Measurements from ENCODE around the gene CPED1.

CPED1 gene

GRCh38 chr7:120949393-120949911 is 39.1 kb upstream of the CPED1 start:
- no peak for TF ChIP-seq PPARA (CRISPR knock-in tag; IDR thresholded peaks at IDR 0.05; ENCODE audit: borderline replicate concordance)
- TF ChIP-seq ZC3H10 (CRISPR knock-in tag; IDR thresholded peaks at IDR 0.05): no peak
- TF ChIP-seq CSRNP3 (CRISPR knock-in tag; IDR thresholded peaks at IDR 0.05): no peak
- no peak for TF ChIP-seq CSDC2 (CRISPR knock-in tag; IDR thresholded peaks at IDR 0.05)
- no peak for TF ChIP-seq TSHZ2 (CRISPR knock-in tag; IDR thresholded peaks at IDR 0.05)
- TF ChIP-seq ZFP3 (CRISPR knock-in tag; IDR thresholded peaks at IDR 0.05): no peak
- no peak for ATAC-seq

GRCh38 chr7:120949998-120950538 is 38.4 kb upstream of the CPED1 start:
- ATAC-seq: no peak
- TF ChIP-seq SNAI2 (CRISPR knock-in tag; IDR thresholded peaks at IDR 0.05): 0 out of 2 replicates have a peak, but pooled peaks have one; percentile 56
- no peak for TF ChIP-seq POU6F1 (CRISPR knock-in tag; IDR thresholded peaks at IDR 0.05; ENCODE audit: borderline replicate concordance, low read depth)
- 0 out of 2 replicates have a peak, but pooled peaks have one; percentile 40 for TF ChIP-seq ZNF565 (CRISPR knock-in tag; conservative IDR thresholded peaks at IDR 0.05; ENCODE audit: low read depth)
- no peak for TF ChIP-seq ZNF70 (CRISPR knock-in tag; IDR thresholded peaks at IDR 0.05)
- TF ChIP-seq ZNF8 (CRISPR knock-in tag; IDR thresholded peaks at IDR 0.05): 0 out of 2 replicates have a peak, but pooled peaks have one; percentile 7

GRCh38 chr7:120950539-120951308 is 37.8 kb upstream of the CPED1 start, which contains the start of gene ING3:
Gene ING3 (plus strand): TSS chr7:120950777. CDS start chr7:120950897, 120 bp downstream.
- TF ChIP-seq BACH2 (CRISPR knock-in tag; IDR thresholded peaks at IDR 0.05; ENCODE audit: borderline replicate concordance) (no peak), ESRRG (CRISPR knock-in tag; IDR thresholded peaks at IDR 0.05) (0 out of 2 replicates have a peak, but pooled peaks have one; percentile 32), TSHZ2 (CRISPR knock-in tag; IDR thresholded peaks at IDR 0.05) (peak; percentile 52; the same call in 1 of the 2 replicates), ZC3H10 (CRISPR knock-in tag; IDR thresholded peaks at IDR 0.05) (no peak), ARNTL (CRISPR knock-in tag; IDR thresholded peaks at IDR 0.05; ENCODE audit: borderline replicate concordance, low read depth) (no peak), PATZ1 (CRISPR knock-in tag; IDR thresholded peaks at IDR 0.05; ENCODE audit: borderline replicate concordance) (0 out of 2 replicates have a peak, but pooled peaks have one; percentile 47)

More at GRCh38 chr7:120950539-120951308, 37.8 kb upstream of the CPED1 start, which contains the start of gene ING3:
- ATAC-seq: peak; percentile 97

Data from SK-N-SH treated with all-trans-retinoic acid at 6 μM for 48 hours (cell line).